MCF 10A (cell line): ENCODE measurements around the gene ZMAT5. TPM values are rescaled to one million over a fixed set of nuclear protein-coding genes. Genes with fewer than 3 reads are reported as not detected.

Source experiments
- BruUV-seq: library from RNA; stranded (reverse); fragments of 400-500 nt; replicated peaks from 2 replicates; lab custom pipeline; 2021; lab: Mats Ljungman, UMichigan
- CTCF ChIA-PET: fragments of 300-600 bp; sonication (Branson Sonifier 250); formaldehyde crosslinking; extraction: SDS; loops from one replicate; lab custom pipeline; 2021; ENCODE audit warnings: antibody characterized with exemption, inconsistent platforms; lab: Yijun Ruan, JAX
- POLR2A ChIA-PET: fragments of 300-600, 350-650 bp; sonication (Branson Sonifier 250); formaldehyde crosslinking; extraction: SDS; loops from one replicate; lab custom pipeline; 2020; ENCODE audit warnings: antibody characterized with exemption, inconsistent platforms; lab: Yijun Ruan, JAX
- DNase-seq: peaks from one replicate; pipeline ENCODE4 v3.0.0-alpha.2; 2018; ENCODE audit not compliant: unreplicated experiment
- H3K27ac Mint-ChIP-seq: one replicate; pipeline ENCODE4 v1.8.0; 2022; ENCODE audit warnings: mild to moderate bottlenecking, low read depth, mixed read lengths; ENCODE audit not compliant: unreplicated experiment
- H3K27me3 Mint-ChIP-seq: one replicate; pipeline ENCODE4 v1.8.0; 2022; ENCODE audit warnings: mixed read lengths; ENCODE audit not compliant: insufficient read depth, unreplicated experiment
- H3K36me3 Mint-ChIP-seq: one replicate; pipeline ENCODE4 v1.8.0; 2022; ENCODE audit warnings: mild to moderate bottlenecking, moderate library complexity, mixed read lengths; ENCODE audit not compliant: insufficient read depth, unreplicated experiment
- H3K4me1 Mint-ChIP-seq: one replicate; pipeline ENCODE4 v1.8.0; 2022; ENCODE audit warnings: mixed read lengths; ENCODE audit not compliant: insufficient read depth, unreplicated experiment
- H3K4me3 Mint-ChIP-seq: one replicate; pipeline ENCODE4 v1.8.0; 2022; ENCODE audit warnings: mild to moderate bottlenecking, moderate library complexity, mixed read lengths; ENCODE audit not compliant: unreplicated experiment
- H3K9me3 Mint-ChIP-seq: one replicate; pipeline ENCODE4 v1.8.0; 2022; ENCODE audit warnings: mixed read lengths; ENCODE audit not compliant: unreplicated experiment
- CTCF ChIP-seq: fragments of 200-600 bp; IDR thresholded peaks from one replicate; pipeline ENCODE4 v1.8.0; 2022; ENCODE audit warnings: antibody characterized with exemption, mild to moderate bottlenecking; ENCODE audit not compliant: unreplicated experiment
- intact Hi-C: fragments of 100-400 bp; cut with micrococcal nuclease; formaldehyde crosslinking; loops from 2 replicates; pipeline ENCODE4 v1.14.1; 2022
- total RNA-seq: library from RNA; stranded (reverse); gene quantifications from 2 replicates; pipeline ENCODE4 v1.2.3, GENCODE V29; 2022

The ZMAT5 gene
- total RNA-seq, 1 experiment from 2014 or later = 19.0 TPM

- DNase-seq = no peak
- ChIA-PET CTCF (interaction anchor here (1.3 to 1.6 kb wide), 2 partner anchors 173 to 195 kb away, joined by 3 read pairs; no protein-coding TSS in a partner anchor), POLR2A (interaction anchor here (1.2 kb wide), 1 partner anchor 11 kb away, joined by 3 read pairs; no protein-coding TSS in a partner anchor)
- H3K27ac Mint-ChIP-seq = no peak overlapping the region
- no peak overlapping the region for H3K4me3 Mint-ChIP-seq
- no TSS peak for BruUV-seq
- no peak for TF ChIP-seq CTCF
- intact Hi-C loops = no loop called here
- H3K4me1 Mint-ChIP-seq = no peaks in the 10 kb centered on the region
- no peaks in the 10 kb centered on the region for H3K9me3 Mint-ChIP-seq
- H3K36me3 Mint-ChIP-seq = peaks cover 88% of the 10 kb centered on the region
- H3K27me3 Mint-ChIP-seq = no peaks in the 10 kb centered on the region
These were observed 43.4 kb upstream of the ZMAT5 start for GRCh38 chr22:29810216-29810615.

GRCh38 chr22:29806196-29806595, 39.4 kb upstream of the ZMAT5 start:
- ChIA-PET POLR2A (interaction anchor here (0.6 kb wide), 1 partner anchor 187 kb away, joined by 4 read pairs; no protein-coding TSS in a partner anchor), CTCF (interaction anchor here (0.6 to 1.1 kb wide), 2 partner anchors 10 to 160 kb away, joined by 3 read pairs; no protein-coding TSS in a partner anchor)
- no peak for TF ChIP-seq CTCF
- Mint-ChIP-seq H3K4me1 (no peaks in the 10 kb centered on the region), H3K27me3 (no peaks in the 10 kb centered on the region), H3K4me3 (no peak overlapping the region), H3K36me3 (peaks cover 78% of the 10 kb centered on the region), H3K27ac (no peak overlapping the region), H3K9me3 (no peaks in the 10 kb centered on the region)
- no TSS peak for BruUV-seq
- no peak for DNase-seq
- intact Hi-C loops = no loop called here

GRCh38 chr22:29804985-29805384, 38.2 kb upstream of the ZMAT5 start:
- CTCF ChIA-PET = interaction anchor here (1.0 kb wide), 1 partner anchor 16 kb away, joined by 4 read pairs; no protein-coding TSS in a partner anchor
- Mint-ChIP-seq H3K4me3 (no peak overlapping the region), H3K36me3 (peaks cover 75% of the 10 kb centered on the region), H3K27ac (no peak overlapping the region), H3K27me3 (no peaks in the 10 kb centered on the region), H3K9me3 (no peaks in the 10 kb centered on the region), H3K4me1 (no peaks in the 10 kb centered on the region)
- no TSS peak for BruUV-seq
- intact Hi-C loops = no loop called here
- POLR2A ChIA-PET = no interaction called here
- no peak for DNase-seq
- no peak for TF ChIP-seq CTCF

- no TSS peak for BruUV-seq
- intact Hi-C loops = no loop called here
- no peaks in the 10 kb centered on the region for H3K9me3 Mint-ChIP-seq
- peaks cover 61% of the 10 kb centered on the region for H3K36me3 Mint-ChIP-seq
- CTCF ChIA-PET = interaction anchor here (0.6 kb wide), 1 partner anchor 319 kb away, joined by 3 read pairs; no protein-coding TSS in a partner anchor
- POLR2A ChIA-PET = no interaction called here
- H3K4me3 Mint-ChIP-seq = no peak overlapping the region
- TF ChIP-seq CTCF = no peak
- DNase-seq = no peak
- no peak overlapping the region for H3K27ac Mint-ChIP-seq
- H3K27me3 Mint-ChIP-seq = no peaks in the 10 kb centered on the region
- peaks cover 5% of the 10 kb centered on the region for H3K4me1 Mint-ChIP-seq
These were observed 36.4 kb upstream of the ZMAT5 start for GRCh38 chr22:29803190-29803589.
